ENCODE results near the gene MPC1. TPM values are rescaled to one million over a fixed set of nuclear protein-coding genes. Genes with fewer than 3 reads are reported as not detected.

MPC1 gene
- total RNA-seq, 2 experiments from 2014 or later: 17.4 to 19.3 TPM

GRCh38 chr6:166318227-166318626 lies 64.5 kb downstream of the MPC1 start:
- Histone ChIP-seq H3K36me3 (ENCODE audit: insufficient read depth, low read length) (peaks cover 29% of the 10 kb centered on the region), H3K27ac (ENCODE audit: low read depth in 1 of 2, low read length in 2 of 2) (no peak overlapping the region), H3K4me1 (ENCODE audit: insufficient read depth, low read length) (no peaks in the 10 kb centered on the region), H3K4me3 (ENCODE audit: low read length) (no peak overlapping the region), H3K27me3 (ENCODE audit: control insufficient read depth in 1 of 2, insufficient read depth in 2 of 2, low read length in 2 of 2) (no peaks in the 10 kb centered on the region), H3K9me3 (ENCODE audit: control insufficient read depth in 1 of 2, insufficient read depth in 1 of 2, low read length in 2 of 2) (no peaks in the 10 kb centered on the region)
- no peak for DNase-seq
- Mint-ChIP-seq H3K27me3 (no peaks in the 10 kb centered on the region), H3K36me3 (ENCODE audit: low read depth) (peaks cover 28% of the 10 kb centered on the region), H3K4me3 (no peak overlapping the region), H3K4me1 (ENCODE audit: low read depth) (no peaks in the 10 kb centered on the region), H3K27ac (no peak overlapping the region), H3K9me3 (no peaks in the 10 kb centered on the region)
- CTCF ChIA-PET: no interaction called here
- TF ChIP-seq CTCF (IDR thresholded peaks at IDR 0.05): no peak
- POLR2A ChIA-PET: no interaction called here
- no peak for ATAC-seq (ENCODE audit: poor library complexity)
- intact Hi-C loops (cut with DNase I, micrococcal nuclease): no loop called here

GRCh38 chr6:166317261-166318212 lies 65.2 kb downstream of the MPC1 start:
- ATAC-seq (ENCODE audit: poor library complexity) (no peak), DNase-seq (no peak)
- Histone ChIP-seq H3K4me1 (ENCODE audit: insufficient read depth, low read length) (no peaks in the 10 kb centered on the region), H3K36me3 (ENCODE audit: insufficient read depth, low read length) (peaks cover 23% of the 10 kb centered on the region), H3K4me3 (ENCODE audit: low read length) (no peak overlapping the region), H3K27me3 (ENCODE audit: control insufficient read depth in 1 of 2, insufficient read depth in 2 of 2, low read length in 2 of 2) (no peaks in the 10 kb centered on the region), H3K27ac (ENCODE audit: low read depth in 1 of 2, low read length in 2 of 2) (no peak overlapping the region), H3K9me3 (ENCODE audit: control insufficient read depth in 1 of 2, insufficient read depth in 1 of 2, low read length in 2 of 2) (no peaks in the 10 kb centered on the region)
- no peak for TF ChIP-seq CTCF (IDR thresholded peaks at IDR 0.05)
- Mint-ChIP-seq H3K27me3 (no peaks in the 10 kb centered on the region), H3K4me1 (ENCODE audit: low read depth) (no peaks in the 10 kb centered on the region), H3K4me3 (no peak overlapping the region), H3K9me3 (no peaks in the 10 kb centered on the region), H3K36me3 (ENCODE audit: low read depth) (peaks cover 22% of the 10 kb centered on the region), H3K27ac (no peak overlapping the region)
- intact Hi-C loops (cut with DNase I, micrococcal nuclease): no loop called here
- ChIA-PET POLR2A (no interaction called here), CTCF (no interaction called here)

- Mint-ChIP-seq H3K27ac (no peak overlapping the region), H3K36me3 (ENCODE audit: low read depth) (peaks cover 15% of the 10 kb centered on the region), H3K4me3 (no peak overlapping the region), H3K4me1 (ENCODE audit: low read depth) (no peaks in the 10 kb centered on the region), H3K27me3 (peaks cover 3% of the 10 kb centered on the region), H3K9me3 (no peaks in the 10 kb centered on the region)
- Histone ChIP-seq H3K27me3 (ENCODE audit: control insufficient read depth in 1 of 2, insufficient read depth in 2 of 2, low read length in 2 of 2) (peaks cover 0 to 3% of the 10 kb centered on the region in 2 experiments), H3K4me1 (ENCODE audit: insufficient read depth, low read length) (no peaks in the 10 kb centered on the region), H3K27ac (ENCODE audit: low read depth in 1 of 2, low read length in 2 of 2) (no peak overlapping the region), H3K9me3 (ENCODE audit: control insufficient read depth in 1 of 2, insufficient read depth in 1 of 2, low read length in 2 of 2) (no peaks in the 10 kb centered on the region), H3K4me3 (ENCODE audit: low read length) (no peak overlapping the region), H3K36me3 (ENCODE audit: insufficient read depth, low read length) (peaks cover 8% of the 10 kb centered on the region)
- ChIA-PET CTCF (no interaction called here), POLR2A (no interaction called here)
- intact Hi-C loops (cut with DNase I, micrococcal nuclease): no loop called here
- TF ChIP-seq CTCF (IDR thresholded peaks at IDR 0.05): no peak
- ATAC-seq (ENCODE audit: poor library complexity): no peak
- no peak for DNase-seq
These were observed 67.3 kb downstream of the MPC1 start for GRCh38 chr6:166315436-166315835.

Other genes starting within 250 kb of the MPC1 start
- not detected for gene TBXT, start 215.1 kb downstream of the MPC1 start, total RNA-seq
- not detected for gene PRR18, start 74.5 kb downstream of the MPC1 start, total RNA-seq
- gene SFT2D1, start 40.4 kb downstream of the MPC1 start, total RNA-seq: 10 to 100 TPM; 10.4 to 12.5 TPM
- under 1 TPM; 0.52 to 0.75 TPM for gene RAMACL, start 203.7 kb upstream of the MPC1 start, total RNA-seq
- 1 to 10 TPM; 5.6 to 6.2 TPM for gene RPS6KA2, start 244.3 kb upstream of the MPC1 start, total RNA-seq

All from CD4-positive, alpha-beta T cell (primary cell).